Activated CD4-positive, alpha-beta T cell treated with anti-CD3 and anti-CD28 coated beads for 48 hours (primary cell): ENCODE measurements around the gene BDH2.

Experiments
- DNase-seq: peaks from one replicate; pipeline ENCODE4 v3.0.0-alpha.2; 2020

The BDH2 gene

GRCh38 chr4:103099691-103100392, at the start of gene BDH2:
Gene BDH2 (minus strand): TSS chr4:103099834. CDS start chr4:103096254, 3,580 bp downstream.
- peak; percentile 47 for DNase-seq

- DNase-seq = no peak
Measured at GRCh38 chr4:103144926-103145325, 45.3 kb upstream of the BDH2 start.

- DNase-seq = no peak
Measured at GRCh38 chr4:103137446-103137827, 37.8 kb upstream of the BDH2 start.

- DNase-seq = no peak
Measured at GRCh38 chr4:103136671-103137445, 37.2 kb upstream of the BDH2 start.

GRCh38 chr4:103129174-103129573, 29.5 kb upstream of the BDH2 start:
- no peak for DNase-seq

GRCh38 chr4:103126126-103126525, 26.5 kb upstream of the BDH2 start:
- no peak for DNase-seq

GRCh38 chr4:103123114-103123513, 23.5 kb upstream of the BDH2 start:
- DNase-seq = no peak

- no peak for DNase-seq
Measured at GRCh38 chr4:103118166-103118565, 18.5 kb upstream of the BDH2 start.

GRCh38 chr4:103111598-103111997, 12.0 kb upstream of the BDH2 start:
- DNase-seq = no peak

GRCh38 chr4:103108542-103108941, 8.9 kb upstream of the BDH2 start:
- no peak for DNase-seq

GRCh38 chr4:103105558-103106356, 6.1 kb upstream of the BDH2 start:
- no peak for DNase-seq

- no peak for DNase-seq
Measured at GRCh38 chr4:103104886-103105285, 5.3 kb upstream of the BDH2 start.

- no peak for DNase-seq
Measured at GRCh38 chr4:103100691-103101090, 1.1 kb upstream of the BDH2 start.

GRCh38 chr4:103098756-103099440, 736 bp downstream of the BDH2 start:
- no peak for DNase-seq

GRCh38 chr4:103098341-103098740, 1.3 kb downstream of the BDH2 start:
- DNase-seq = no peak

GRCh38 chr4:103097112-103097511, 2.5 kb downstream of the BDH2 start:
- DNase-seq = no peak

- no peak for DNase-seq
Measured at GRCh38 chr4:103095080-103095479, 4.6 kb downstream of the BDH2 start.

GRCh38 chr4:103092245-103092644, 7.4 kb downstream of the BDH2 start:
- no peak for DNase-seq

GRCh38 chr4:103091601-103092223, 7.9 kb downstream of the BDH2 start:
- peak; percentile 41 for DNase-seq

- no peak for DNase-seq
Measured at GRCh38 chr4:103089481-103089880, 10.2 kb downstream of the BDH2 start.

GRCh38 chr4:103086551-103086950, 13.1 kb downstream of the BDH2 start:
- DNase-seq = no peak

GRCh38 chr4:103085555-103086196, 14.0 kb downstream of the BDH2 start:
- no peak for DNase-seq
